BLaER1 treated with 17β-estradiol and CSF1 and Interleukin-3, amounts not matched to agents 10 nM and 100 nM (cell line): ENCODE measurements around the gene TWSG1.
"Not testable (repeated sequence)": the region's sequence is repeated elsewhere in the genome, so short reads cannot be mapped to it uniquely, and the experiment has no call there.

Source experiments
- H3K27ac ChIP-seq, 11 experiments: shearing (Covaris generic); formaldehyde crosslinking; 2 replicates each; pipeline ENCODE4 v1.8.1; 2022
- H3K27me3 ChIP-seq, 11 experiments: shearing (Covaris generic); formaldehyde crosslinking; 2 replicates each; pipeline ENCODE4 v1.8.1; 2022
- H3K36me3 ChIP-seq, 11 experiments: shearing (Covaris generic); formaldehyde crosslinking; 2 replicates each; pipeline ENCODE4 v1.8.1; 2022
- H3K4me1 ChIP-seq, 10 experiments: shearing (Covaris generic); formaldehyde crosslinking; 2 replicates each; pipeline ENCODE4 v1.8.1; 2022
- H3K4me2 ChIP-seq, 11 experiments: shearing (Covaris generic); formaldehyde crosslinking; 2 replicates each; pipeline ENCODE4 v1.8.1; 2022
- H3K4me3 ChIP-seq, 10 experiments: shearing (Covaris generic); formaldehyde crosslinking; 2 replicates each; pipeline ENCODE4 v1.8.1; 2022
- H3K9ac ChIP-seq, 11 experiments: shearing (Covaris generic); formaldehyde crosslinking; 2 replicates each; pipeline ENCODE4 v1.8.1; 2022
- H3K9me3 ChIP-seq, 11 experiments: shearing (Covaris generic); formaldehyde crosslinking; replicated peaks in 1 of 11; 2 replicates each; pipeline ENCODE4 v1.8.1; 2022
- H4K20me1 ChIP-seq, 11 experiments: shearing (Covaris generic); formaldehyde crosslinking; 2 replicates each; pipeline ENCODE4 v1.8.1; 2022
- Cebpa-rat ChIP-seq, 11 experiments: shearing (Covaris generic); IDR thresholded peaks; 2 replicates each; pipeline ENCODE4 v1.8.1; 2022

The TWSG1 gene

GRCh38 chr18:9389706-9390105, 55.1 kb downstream of the TWSG1 start:
- H3K36me3 ChIP-seq, result peaks cover 30 to 63% (median 35%) of the 10 kb centered on the region in 11 experiments; a peak in 21 of 22 replicates

DNA sequence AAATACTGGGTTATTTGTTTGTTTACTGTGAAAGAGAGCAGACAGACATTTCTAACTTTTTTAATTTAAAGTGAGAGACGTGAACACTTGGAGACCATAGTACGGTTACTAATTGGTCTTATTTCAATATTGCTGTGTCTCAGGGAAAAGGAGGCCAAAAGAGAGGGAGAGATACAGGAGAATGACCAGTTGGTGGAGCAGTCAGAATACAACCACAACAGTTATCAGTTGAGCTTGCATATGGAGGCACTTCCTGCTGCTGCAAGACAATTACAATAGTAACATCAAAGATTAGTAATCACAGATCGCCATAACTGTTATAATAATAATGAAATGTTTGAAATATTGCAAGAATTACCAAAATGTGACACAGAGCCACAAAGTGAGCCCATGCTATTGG, 58.2 kb downstream of the TWSG1 start:
- Histone ChIP-seq H3K4me2 (no peak overlapping the region), H3K9ac (no peak overlapping the region), H3K4me1 (peaks cover 0 to 6% (median 0%) of the 10 kb centered on the region in 10 experiments; a peak in 1 of 20 replicates), H3K9me3 (peaks cover 31 to 41% (median 38%) of the 10 kb centered on the region in 11 experiments), H3K4me3 (no peak overlapping the region), H3K27ac (no peak overlapping the region), H3K36me3 (peaks cover 45 to 87% (median 53%) of the 10 kb centered on the region in 11 experiments), H3K27me3 (no peaks in the 10 kb centered on the region), H4K20me1 (no peaks in the 10 kb centered on the region)
- TF ChIP-seq Cebpa-rat (IDR thresholded peaks at IDR 0.05), result no peak

More at GRCh38 chr18:9389706-9390105, 55.1 kb downstream of the TWSG1 start:
- Histone ChIP-seq H3K27me3 (no peaks in the 10 kb centered on the region), H3K4me3 (no peak overlapping the region), H3K9ac (no peak overlapping the region), H3K27ac (no peak overlapping the region), H4K20me1 (no peaks in the 10 kb centered on the region), H3K4me2 (no peak overlapping the region), H3K4me1 (peaks cover 0 to 6% (median 0%) of the 10 kb centered on the region in 10 experiments; a peak in 1 of 20 replicates), H3K9me3 (peaks cover 31 to 41% (median 38%) of the 10 kb centered on the region in 11 experiments)
- TF ChIP-seq Cebpa-rat (IDR thresholded peaks at IDR 0.05), result no peak

DNA sequence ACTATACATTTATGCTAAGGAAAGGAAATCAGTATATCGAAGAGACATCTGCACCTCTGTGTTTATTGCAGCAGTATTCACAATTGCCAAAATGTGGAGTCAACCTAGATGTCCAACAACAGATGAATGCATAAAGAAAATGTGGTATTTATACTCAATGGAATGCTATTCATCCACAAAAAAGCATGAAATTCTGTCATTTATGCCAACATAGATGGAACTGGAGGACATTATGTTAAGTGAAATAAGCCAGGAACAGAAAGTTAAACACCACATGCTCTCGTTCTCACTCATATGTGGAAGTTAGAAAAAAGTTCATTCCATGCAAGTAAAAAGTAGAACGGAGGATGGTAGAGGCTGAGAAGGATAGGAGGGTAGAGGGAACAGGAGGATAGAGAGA, 59.5 kb downstream of the TWSG1 start:
- Histone ChIP-seq H3K36me3 (peaks cover 45 to 94% (median 59%) of the 10 kb centered on the region in 11 experiments), H3K4me1 (peaks cover 0 to 6% (median 0%) of the 10 kb centered on the region in 10 experiments; a peak in 1 of 20 replicates), H3K4me3 (no peak overlapping the region), H3K9ac (no peak overlapping the region), H4K20me1 (no peaks in the 10 kb centered on the region), H3K27me3 (no peaks in the 10 kb centered on the region), H3K27ac (no peak overlapping the region), H3K4me2 (no peak overlapping the region), H3K9me3 (peaks cover 31 to 41% (median 38%) of the 10 kb centered on the region in 11 experiments)
- no peak for TF ChIP-seq Cebpa-rat (IDR thresholded peaks at IDR 0.05)

DNA sequence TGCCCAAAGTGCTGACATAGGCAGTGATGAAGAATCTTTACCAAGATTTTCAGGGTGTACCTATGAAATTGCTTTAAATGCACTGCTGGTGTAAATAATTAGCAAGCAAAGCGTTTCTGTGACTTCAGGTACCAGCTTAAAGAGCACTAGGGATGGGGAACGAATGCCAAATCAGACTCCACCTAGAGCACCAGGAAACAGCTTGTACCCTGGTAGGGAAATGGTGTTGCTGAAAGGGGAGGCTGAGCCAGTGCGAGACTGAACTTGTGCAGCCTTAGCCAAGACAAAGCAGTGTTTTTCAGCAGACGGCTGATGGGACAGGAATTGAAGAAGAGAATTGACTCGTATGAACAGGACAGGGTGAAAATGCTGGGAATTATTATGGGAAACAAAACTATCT, 65.6 kb downstream of the TWSG1 start:
- no peak overlapping the region for H3K4me3 ChIP-seq
- TF ChIP-seq Cebpa-rat (IDR thresholded peaks at IDR 0.05), result no peak

GRCh38 chr18:9401176-9401575, 66.6 kb downstream of the TWSG1 start:
- no peak overlapping the region for H3K4me2 ChIP-seq
- H3K9me3 ChIP-seq, result peaks cover 11 to 28% (median 19%) of the 10 kb centered on the region in 11 experiments
- H3K4me3 ChIP-seq, result no peak overlapping the region
- H3K27me3 ChIP-seq, result no peaks in the 10 kb centered on the region
- no peaks in the 10 kb centered on the region for H4K20me1 ChIP-seq
- H3K9ac ChIP-seq, result no peak overlapping the region
- peaks cover 23 to 53% (median 30%) of the 10 kb centered on the region in 11 experiments for H3K36me3 ChIP-seq
- H3K4me1 ChIP-seq, result no peaks in the 10 kb centered on the region
- no peak overlapping the region for H3K27ac ChIP-seq
- no peak for TF ChIP-seq Cebpa-rat (IDR thresholded peaks at IDR 0.05)

More for the DNA sequence above, 65.6 kb downstream of the TWSG1 start:
- Histone ChIP-seq H4K20me1 (no peaks in the 10 kb centered on the region), H3K4me1 (no peaks in the 10 kb centered on the region), H3K9me3 (peaks cover 11 to 28% (median 19%) of the 10 kb centered on the region in 11 experiments), H3K36me3 (peaks cover 31 to 63% (median 35%) of the 10 kb centered on the region in 11 experiments), H3K27ac (no peak overlapping the region), H3K9ac (no peak overlapping the region), H3K4me2 (no peak overlapping the region), H3K27me3 (no peaks in the 10 kb centered on the region)

DNA sequence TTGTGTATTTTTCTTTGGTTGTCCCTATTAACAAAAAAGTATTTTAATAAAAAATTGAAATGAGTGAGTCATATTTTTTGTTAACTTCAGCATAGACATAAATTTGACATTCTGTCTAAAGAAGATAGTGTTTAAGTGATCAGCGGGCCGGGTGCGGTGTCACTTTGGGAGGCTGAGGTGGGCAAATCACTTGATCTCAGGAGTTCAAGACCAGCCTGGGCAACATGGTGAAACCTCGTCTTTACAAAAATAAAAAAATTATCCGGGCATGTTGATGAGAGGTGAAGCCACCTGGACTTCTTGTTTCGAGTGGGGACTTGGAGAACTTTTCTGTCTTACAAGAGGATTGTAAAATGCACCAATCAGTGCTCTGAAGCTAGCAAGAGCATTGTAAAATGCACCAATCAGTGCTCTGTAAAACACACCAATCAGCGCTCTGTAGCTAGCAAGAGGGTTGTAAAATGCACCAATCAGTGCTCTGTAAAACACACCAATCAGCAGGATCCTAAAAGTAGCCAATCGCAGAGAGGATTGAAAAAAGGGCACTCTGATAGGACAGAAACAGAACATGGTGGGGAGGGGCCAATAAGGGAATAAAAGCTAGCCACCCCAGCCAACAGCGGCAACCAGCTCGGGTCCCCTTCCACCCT, 67.9 kb downstream of the TWSG1 start:
- H3K4me3 ChIP-seq, H3K4me1 ChIP-seq, H4K20me1 ChIP-seq, H3K27ac ChIP-seq, H3K4me2 ChIP-seq, H3K27me3 ChIP-seq, H3K9ac ChIP-seq: not testable (repeated sequence)
- Histone ChIP-seq H3K36me3 (peaks cover 10 to 40% (median 20%) of the 10 kb centered on the region in 11 experiments; a peak in 21 of 22 replicates), H3K9me3 (peaks cover 11 to 28% (median 19%) of the 10 kb centered on the region in 11 experiments)

GRCh38 chr18:9403795-9404564, 69.4 kb downstream of the TWSG1 start:
- Histone ChIP-seq H3K9me3 (peaks cover 12 to 28% (median 19%) of the 10 kb centered on the region in 11 experiments), H3K27me3 (no peaks in the 10 kb centered on the region), H3K9ac (no peak overlapping the region), H4K20me1 (no peaks in the 10 kb centered on the region), H3K4me2 (no peak overlapping the region), H3K4me3 (no peak overlapping the region), H3K27ac (no peak overlapping the region), H3K4me1 (no peaks in the 10 kb centered on the region), H3K36me3 (peaks cover 8 to 30% (median 14%) of the 10 kb centered on the region in 11 experiments; a peak in 20 of 22 replicates)
- no peak for TF ChIP-seq Cebpa-rat (IDR thresholded peaks at IDR 0.05)

DNA sequence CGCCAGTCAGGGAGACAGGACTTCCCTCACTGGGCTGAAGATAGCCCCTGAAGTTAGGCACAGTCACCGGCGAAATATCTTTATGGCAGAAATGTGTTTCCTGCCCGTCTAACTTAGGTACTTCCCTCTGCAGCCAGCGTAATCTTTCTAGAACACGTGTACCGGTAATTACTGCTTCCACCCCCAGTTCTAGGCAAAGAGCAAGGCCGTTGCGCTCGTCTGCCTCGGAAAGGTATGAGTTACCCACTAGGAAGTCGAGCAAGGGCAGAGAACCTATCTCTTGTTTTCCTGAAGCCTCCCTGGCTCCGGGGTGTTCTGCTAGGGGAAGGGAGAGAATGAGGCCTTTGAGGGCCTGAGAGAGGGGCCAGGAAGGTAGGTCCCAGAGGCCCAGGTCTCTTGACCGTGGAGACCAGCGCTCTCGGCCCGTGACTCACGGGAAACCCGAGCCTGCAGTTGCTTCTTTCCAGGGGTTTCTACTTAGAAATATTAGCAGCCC, 70.0 kb downstream of the TWSG1 start:
- no peaks in the 10 kb centered on the region for H3K27me3 ChIP-seq
- TF ChIP-seq Cebpa-rat (IDR thresholded peaks at IDR 0.05), result no peak
- no peaks in the 10 kb centered on the region for H3K4me1 ChIP-seq
- no peak overlapping the region for H3K4me3 ChIP-seq
- peaks cover 2 to 24% (median 13%) of the 10 kb centered on the region in 11 experiments; a peak in 19 of 22 replicates for H3K36me3 ChIP-seq
- no peaks in the 10 kb centered on the region for H4K20me1 ChIP-seq
- no peak overlapping the region for H3K27ac ChIP-seq
- H3K9me3 ChIP-seq, result peaks cover 17 to 33% (median 23%) of the 10 kb centered on the region in 11 experiments
- H3K9ac ChIP-seq, result no peak overlapping the region
- H3K4me2 ChIP-seq, result no peak overlapping the region

DNA sequence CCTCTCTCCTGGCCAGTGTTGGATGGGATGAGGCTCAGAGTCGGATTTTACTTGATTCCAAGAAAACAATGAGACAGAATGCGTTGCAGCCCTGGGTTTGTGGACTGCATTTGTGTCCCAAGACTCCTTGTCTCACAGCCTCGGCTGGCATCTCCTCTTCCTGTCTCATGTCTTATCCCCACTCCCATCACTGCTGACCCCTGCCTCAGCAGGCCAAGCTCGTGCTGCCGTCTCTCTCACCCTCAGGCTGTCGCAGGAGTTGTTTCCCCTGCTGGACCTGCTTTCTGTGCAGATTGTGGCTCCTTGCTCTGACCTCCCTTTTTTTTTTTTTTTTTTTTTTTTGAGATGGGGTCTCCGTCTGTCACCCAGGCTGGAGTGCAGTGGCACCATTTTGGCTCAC, 70.6 kb downstream of the TWSG1 start:
- Histone ChIP-seq H3K27ac (no peak overlapping the region), H3K4me3 (no peak overlapping the region), H3K36me3 (peaks cover 0 to 19% (median 12%) of the 10 kb centered on the region in 11 experiments; a peak in 19 of 22 replicates), H3K4me1 (no peaks in the 10 kb centered on the region), H3K27me3 (no peaks in the 10 kb centered on the region), H3K4me2 (no peak overlapping the region), H3K9ac (no peak overlapping the region), H3K9me3 (peaks cover 22 to 38% (median 28%) of the 10 kb centered on the region in 11 experiments), H4K20me1 (no peaks in the 10 kb centered on the region)
- no peak for TF ChIP-seq Cebpa-rat (IDR thresholded peaks at IDR 0.05)
